Stimulated activated CD8-positive, alpha-beta memory T cell treated with anti-CD3 and anti-CD28 coated beads, Interleukin-7, amount 100 ng/mL, for 48 hours (primary cell): ENCODE measurements around the gene PPARA.

Experiments
- DNase-seq, 2 donors: peaks; one replicate each; pipeline ENCODE4 v3.0.0-alpha.2; 2020; ENCODE audit warnings: low read depth in 1 of 2; ENCODE audit errors: extremely low read depth in 1 of 2

The PPARA gene

DNA sequence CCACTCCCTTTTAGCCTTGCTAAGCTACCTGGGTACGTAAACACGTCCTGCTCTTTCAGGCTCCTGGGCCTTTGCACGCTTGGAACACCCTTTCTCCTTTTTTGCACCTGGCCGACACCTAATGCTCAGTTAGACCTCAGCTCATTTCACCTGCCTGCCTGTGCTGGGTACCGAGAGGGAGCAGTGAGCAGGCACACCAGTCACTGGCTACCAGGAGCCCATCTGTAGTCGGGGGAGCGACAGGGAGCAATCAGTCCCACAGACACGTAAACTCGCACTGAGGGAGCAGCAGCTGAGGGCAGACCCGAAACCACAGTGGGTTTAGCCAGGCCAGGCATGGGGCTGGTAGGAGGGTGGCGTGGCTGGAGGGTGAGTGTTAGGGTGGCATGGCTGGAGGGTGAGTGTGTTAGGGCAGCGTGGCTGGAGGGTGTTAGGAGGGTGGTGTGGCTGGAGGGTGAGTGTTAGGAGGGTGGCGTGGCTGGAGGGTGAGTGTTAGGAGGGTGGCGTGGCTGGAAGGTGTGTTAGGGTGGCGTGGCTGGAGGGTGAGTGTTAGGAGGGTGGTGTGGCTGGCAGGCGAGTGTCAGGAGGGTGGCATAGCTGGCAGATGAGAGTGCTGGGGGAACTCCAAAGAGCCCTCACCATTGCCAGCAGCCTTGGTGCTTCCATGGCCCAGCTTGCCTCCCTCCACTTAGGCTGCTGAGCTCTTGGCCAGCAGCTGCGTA lies 140.0 kb downstream of the PPARA start:
- DNase-seq: no peak

GRCh38 chr22:46290843-46291785 lies 140.8 kb downstream of the PPARA start:
- no peak for DNase-seq

DNA sequence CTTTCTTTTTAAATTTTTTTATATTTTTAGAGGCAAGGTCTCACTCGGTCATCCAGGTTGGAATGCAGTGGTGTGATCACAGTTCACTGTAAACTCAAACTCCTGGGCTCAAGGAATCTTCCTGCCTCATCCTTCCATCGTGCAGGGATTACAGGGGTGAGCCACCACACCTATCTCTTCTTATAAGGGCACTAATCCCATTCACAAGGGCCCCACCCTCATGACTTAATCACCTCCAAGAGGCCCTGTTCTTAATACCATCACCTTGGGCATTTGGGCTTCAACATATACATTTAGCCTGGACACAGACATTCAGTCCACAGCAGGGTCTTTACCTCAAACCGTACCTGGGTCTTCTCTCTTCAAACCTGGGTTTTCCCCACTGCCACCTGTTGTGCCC lies 141.8 kb downstream of the PPARA start:
- no peak for DNase-seq

GRCh38 chr22:46292732-46293131 lies 142.4 kb downstream of the PPARA start:
- DNase-seq: no peak
